Measurements from ENCODE around the gene SEC14L5.
A peak's percentile ranks its signal among the peaks of the same experiment; 100 is the strongest.

SEC14L5 gene

DNA sequence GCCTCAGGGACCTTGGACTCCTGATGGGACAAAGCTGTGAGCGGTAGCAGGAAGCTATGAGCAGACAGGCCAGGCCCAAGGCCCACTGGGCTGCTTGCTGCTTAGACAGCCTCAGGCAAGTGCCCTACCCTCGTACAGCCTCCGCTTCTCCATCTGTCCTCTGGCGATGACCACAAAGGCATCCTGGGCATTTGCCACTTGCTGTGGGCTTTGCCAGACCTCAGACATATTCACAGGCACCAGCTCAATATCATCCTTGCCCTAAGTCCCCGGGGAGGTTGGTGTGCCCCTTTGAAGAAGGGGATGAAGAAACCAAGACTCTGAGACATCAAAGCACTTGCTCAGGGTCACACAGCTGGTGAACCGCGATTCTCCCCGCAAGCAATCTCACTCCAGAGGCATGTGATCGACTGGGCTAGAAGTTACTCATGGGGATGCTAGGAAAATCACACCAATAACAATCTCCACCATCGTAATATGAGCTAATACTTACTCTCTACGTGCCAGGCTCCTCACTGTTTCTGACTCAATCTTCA, 42.8 kb upstream of the SEC14L5 start:
- Histone ChIP-seq H4K8ac (ENCODE audit: low read depth, low read length) (no peak overlapping the region), H2AK5ac (ENCODE audit: low read length) (no peak overlapping the region), H3K4me3 (ENCODE audit: low read depth, low read length) (no peak overlapping the region), H3K4me1 (ENCODE audit: control insufficient read depth in 1 of 2, insufficient read depth in 2 of 2, low read length in 2 of 2) (peaks cover 6 to 11% of the 10 kb centered on the region in 2 experiments), H3K79me2 (ENCODE audit: control insufficient read depth, insufficient read depth, low read length, poor library complexity) (no peaks in the 10 kb centered on the region), H2AFZ (ENCODE audit: insufficient read depth, low read length, poor library complexity) (no peak overlapping the region), H2BK12ac (ENCODE audit: low read length) (no peak overlapping the region), H3K27me3 (ENCODE audit: insufficient read depth, low read length) (no peaks in the 10 kb centered on the region), H3K36me3 (ENCODE audit: control insufficient read depth in 1 of 2, insufficient read depth in 2 of 2, low read length in 2 of 2) (no peaks in the 10 kb centered on the region), H3K9me3 (ENCODE audit: insufficient read depth, low read depth, low read length) (no peaks in the 10 kb centered on the region), H3K9ac (ENCODE audit: low read length) (no peak overlapping the region), H3K27ac (ENCODE audit: low read depth, low read length) (no peak overlapping the region), H3K4me2 (ENCODE audit: low read length) (no peak overlapping the region), H2BK5ac (ENCODE audit: low read depth, low read length, poor library complexity) (no peak overlapping the region), H3K23ac (ENCODE audit: low read length) (no peak overlapping the region), H4K12ac (ENCODE audit: low read depth, low read length) (no peak overlapping the region), H3K79me1 (ENCODE audit: low read length) (no peaks in the 10 kb centered on the region), H4K91ac (ENCODE audit: low read depth, low read length) (no peak overlapping the region), H3K14ac (ENCODE audit: low read length) (no peak overlapping the region), H3K4ac (ENCODE audit: low read depth, low read length) (no peak overlapping the region), H2BK120ac (ENCODE audit: insufficient read depth, low read length, poor library complexity) (no peak overlapping the region), H3K18ac (ENCODE audit: low read length) (no peak overlapping the region)
- peak; percentile 26 for DNase-seq
- WGBS (ENCODE audit: extremely low coverage, insufficient coverage, insufficient read length), result no CpG with 5 or more reads among the region's 11 CpGs

DNA sequence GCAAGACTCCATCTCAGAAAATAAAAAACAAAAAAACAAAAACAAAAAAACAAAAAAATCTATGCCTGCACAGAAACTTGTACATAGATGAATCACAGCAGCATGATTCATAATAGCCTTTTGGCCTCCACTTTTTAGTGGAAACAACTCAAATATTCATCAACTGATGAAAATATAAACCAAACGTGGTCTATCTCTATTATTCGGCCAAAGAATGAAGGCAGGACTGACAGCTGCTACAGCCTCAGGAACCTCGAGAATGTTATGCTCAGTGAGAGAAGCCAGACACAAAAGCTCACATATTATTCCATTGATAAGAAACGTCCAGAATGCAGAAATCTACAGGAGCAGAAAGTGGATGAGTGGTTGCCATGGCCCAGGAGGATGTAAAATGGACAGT, 41.0 kb upstream of the SEC14L5 start:
- no peaks in the 10 kb centered on the region for H3K36me3 ChIP-seq (ENCODE audit: control insufficient read depth in 1 of 2, insufficient read depth in 2 of 2, low read length in 2 of 2)
- no peak overlapping the region for H2BK5ac ChIP-seq (ENCODE audit: low read depth, low read length, poor library complexity)
- H3K14ac ChIP-seq (ENCODE audit: low read length), result no peak overlapping the region
- no peak overlapping the region for H3K18ac ChIP-seq (ENCODE audit: low read length)
- no peak overlapping the region for H4K8ac ChIP-seq (ENCODE audit: low read depth, low read length)
- no peak for DNase-seq
- H3K4ac ChIP-seq (ENCODE audit: low read depth, low read length), result no peak overlapping the region
- H3K27me3 ChIP-seq (ENCODE audit: insufficient read depth, low read length), result no peaks in the 10 kb centered on the region
- no peak overlapping the region for H2BK12ac ChIP-seq (ENCODE audit: low read length)
- no peak overlapping the region for H4K12ac ChIP-seq (ENCODE audit: low read depth, low read length)
- no peak overlapping the region for H3K9ac ChIP-seq (ENCODE audit: low read length)
- no peak overlapping the region for H2AFZ ChIP-seq (ENCODE audit: insufficient read depth, low read length, poor library complexity)
- H3K79me1 ChIP-seq (ENCODE audit: low read length), result no peaks in the 10 kb centered on the region
- H3K4me2 ChIP-seq (ENCODE audit: low read length), result no peak overlapping the region
- H3K23ac ChIP-seq (ENCODE audit: low read length), result no peak overlapping the region
- no peaks in the 10 kb centered on the region for H3K79me2 ChIP-seq (ENCODE audit: control insufficient read depth, insufficient read depth, low read length, poor library complexity)
- H2BK120ac ChIP-seq (ENCODE audit: insufficient read depth, low read length, poor library complexity), result no peak overlapping the region
- H4K91ac ChIP-seq (ENCODE audit: low read depth, low read length), result no peak overlapping the region
- no peak overlapping the region for H3K4me3 ChIP-seq (ENCODE audit: low read depth, low read length)
- H3K4me1 ChIP-seq (ENCODE audit: control insufficient read depth in 1 of 2, insufficient read depth in 2 of 2, low read length in 2 of 2), result peaks cover 6 to 11% of the 10 kb centered on the region in 2 experiments
- no CpG with 5 or more reads among the region's 4 CpGs for WGBS (ENCODE audit: extremely low coverage, insufficient coverage, insufficient read length)
- no peak overlapping the region for H3K27ac ChIP-seq (ENCODE audit: low read depth, low read length)
- H2AK5ac ChIP-seq (ENCODE audit: low read length), result no peak overlapping the region
- H3K9me3 ChIP-seq (ENCODE audit: insufficient read depth, low read depth, low read length), result no peaks in the 10 kb centered on the region

DNA sequence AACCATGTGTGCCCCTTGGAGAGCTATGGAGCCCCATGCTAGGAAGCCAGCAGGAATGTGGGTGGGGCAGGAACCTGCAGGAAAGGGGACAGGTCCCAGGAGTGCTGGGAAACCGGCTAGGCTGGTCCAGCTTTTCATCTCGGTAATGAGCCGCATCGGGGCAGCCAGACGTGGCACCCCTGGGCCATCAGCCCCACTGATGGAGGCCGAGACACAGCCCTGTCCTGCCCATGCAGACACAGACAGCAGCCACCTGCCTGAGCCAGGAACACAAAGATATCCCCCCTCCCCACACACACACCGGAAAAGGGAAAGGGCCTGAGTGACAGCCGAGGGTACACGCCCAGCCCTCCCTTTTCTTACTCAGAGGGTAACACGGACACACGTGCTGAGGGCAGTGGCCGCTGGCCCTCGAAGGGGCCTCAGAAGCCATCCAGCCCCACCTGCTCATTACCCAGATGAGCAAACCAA, 39.3 kb upstream of the SEC14L5 start:
- H2BK120ac ChIP-seq (ENCODE audit: insufficient read depth, low read length, poor library complexity), result no peak overlapping the region

DNA sequence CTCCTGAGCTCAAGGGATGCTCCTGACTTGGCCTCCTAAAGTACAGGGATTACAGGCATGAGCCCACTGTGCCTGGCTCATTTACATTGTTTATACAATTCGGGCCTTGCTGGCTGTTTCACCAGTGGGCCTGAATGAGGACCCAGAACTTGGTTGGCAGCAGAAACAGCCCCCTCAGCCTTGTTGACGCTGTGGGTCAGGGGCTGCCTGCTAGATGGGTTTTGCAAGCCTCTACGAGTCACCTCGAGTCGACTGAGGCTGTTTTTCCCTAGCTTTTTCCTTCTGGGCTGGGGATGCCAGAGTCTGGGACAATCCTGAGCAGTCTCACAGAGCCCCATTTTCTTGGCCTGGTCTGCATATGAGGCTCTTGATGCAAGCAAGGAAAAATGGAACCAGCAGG, 37.3 kb upstream of the SEC14L5 start:
- Histone ChIP-seq H4K8ac (ENCODE audit: low read depth, low read length) (no peak overlapping the region), H3K27me3 (ENCODE audit: insufficient read depth, low read length) (no peaks in the 10 kb centered on the region), H3K79me1 (ENCODE audit: low read length) (no peaks in the 10 kb centered on the region), H2AFZ (ENCODE audit: insufficient read depth, low read length, poor library complexity) (no peak overlapping the region), H3K9ac (ENCODE audit: low read length) (no peak overlapping the region), H4K91ac (ENCODE audit: low read depth, low read length) (no peak overlapping the region), H3K9me3 (ENCODE audit: insufficient read depth, low read depth, low read length) (no peaks in the 10 kb centered on the region), H4K12ac (ENCODE audit: low read depth, low read length) (no peak overlapping the region), H3K27ac (ENCODE audit: low read depth, low read length) (no peak overlapping the region), H2BK5ac (ENCODE audit: low read depth, low read length, poor library complexity) (no peak overlapping the region), H3K23ac (ENCODE audit: low read length) (no peak overlapping the region), H3K4me2 (ENCODE audit: low read length) (no peak overlapping the region), H2BK120ac (ENCODE audit: insufficient read depth, low read length, poor library complexity) (no peak overlapping the region), H3K36me3 (ENCODE audit: control insufficient read depth in 1 of 2, insufficient read depth in 2 of 2, low read length in 2 of 2) (no peaks in the 10 kb centered on the region), H3K18ac (ENCODE audit: low read length) (no peak overlapping the region), H2BK12ac (ENCODE audit: low read length) (no peak overlapping the region), H3K4me3 (ENCODE audit: low read depth, low read length) (no peak overlapping the region), H3K4ac (ENCODE audit: low read depth, low read length) (no peak overlapping the region), H2AK5ac (ENCODE audit: low read length) (no peak overlapping the region), H3K79me2 (ENCODE audit: control insufficient read depth, insufficient read depth, low read length, poor library complexity) (no peaks in the 10 kb centered on the region), H3K14ac (ENCODE audit: low read length) (no peak overlapping the region), H3K4me1 (ENCODE audit: control insufficient read depth in 1 of 2, insufficient read depth in 2 of 2, low read length in 2 of 2) (peaks cover 14 to 16% of the 10 kb centered on the region in 2 experiments)
- DNase-seq, result no peak
- WGBS (ENCODE audit: extremely low coverage, insufficient coverage, insufficient read length), result no CpG with 5 or more reads among the region's 5 CpGs

More for the DNA sequence above, 39.3 kb upstream of the SEC14L5 start:
- no CpG with 5 or more reads among the region's 13 CpGs for WGBS (ENCODE audit: extremely low coverage, insufficient coverage, insufficient read length)
- Histone ChIP-seq H3K27ac (ENCODE audit: low read depth, low read length) (no peak overlapping the region), H3K79me1 (ENCODE audit: low read length) (no peaks in the 10 kb centered on the region), H3K9me3 (ENCODE audit: insufficient read depth, low read depth, low read length) (no peaks in the 10 kb centered on the region), H4K12ac (ENCODE audit: low read depth, low read length) (no peak overlapping the region), H3K4ac (ENCODE audit: low read depth, low read length) (no peak overlapping the region), H3K9ac (ENCODE audit: low read length) (no peak overlapping the region), H3K4me1 (ENCODE audit: control insufficient read depth in 1 of 2, insufficient read depth in 2 of 2, low read length in 2 of 2) (peaks cover 6 to 11% of the 10 kb centered on the region in 2 experiments), H2AK5ac (ENCODE audit: low read length) (no peak overlapping the region), H3K36me3 (ENCODE audit: control insufficient read depth in 1 of 2, insufficient read depth in 2 of 2, low read length in 2 of 2) (no peaks in the 10 kb centered on the region), H3K18ac (ENCODE audit: low read length) (no peak overlapping the region), H4K91ac (ENCODE audit: low read depth, low read length) (peak overlapping the region; percentile 40), H2BK5ac (ENCODE audit: low read depth, low read length, poor library complexity) (no peak overlapping the region), H2AFZ (ENCODE audit: insufficient read depth, low read length, poor library complexity) (peak overlapping the region; percentile 5), H4K8ac (ENCODE audit: low read depth, low read length) (peak overlapping the region; percentile 23), H2BK12ac (ENCODE audit: low read length) (no peak overlapping the region), H3K4me3 (ENCODE audit: low read depth, low read length) (no peak overlapping the region), H3K4me2 (ENCODE audit: low read length) (no peak overlapping the region), H3K27me3 (ENCODE audit: insufficient read depth, low read length) (no peaks in the 10 kb centered on the region), H3K23ac (ENCODE audit: low read length) (no peak overlapping the region), H3K14ac (ENCODE audit: low read length) (no peak overlapping the region), H3K79me2 (ENCODE audit: control insufficient read depth, insufficient read depth, low read length, poor library complexity) (no peaks in the 10 kb centered on the region)
- peak in 1 of 2 donors; percentile 41 for DNase-seq
